ENCODE results near the gene NUBPL. TPM values are rescaled to one million over a fixed set of nuclear protein-coding genes. Genes with fewer than 3 reads are reported as not detected.

NUBPL gene
- total RNA-seq, 5 donors from 2014 or later (not counting 1 experiment from before 2014, with no cell fraction given): 6.8 to 11.0 (median 10.2) TPM

GRCh38 chr14:31541702-31542101 is 19.5 kb upstream of the NUBPL start:
- Mint-ChIP-seq H3K4me3 (no peak overlapping the region), H3K4me1 (no peaks in the 10 kb centered on the region), H3K36me3 (no peaks in the 10 kb centered on the region), H3K9me3 (no peaks in the 10 kb centered on the region), H3K27me3 (peaks cover 14 to 33% of the 10 kb centered on the region in 2 donors), H3K27ac (no peak overlapping the region)
- DNase-seq (no peak), ATAC-seq (replicated peaks in 1 of 4) (no peak)
- Histone ChIP-seq H3K27me3 (replicated peaks in 1 of 2; ENCODE audit: control insufficient read depth in 2 of 2, extremely low read depth in 1 of 2, insufficient read depth in 2 of 2, low read length in 1 of 2) (peaks cover 0 to 4% of the 10 kb centered on the region in 2 experiments), H3K4me1 (ENCODE audit: control insufficient read depth in 1 of 2, extremely low read depth in 1 of 2, insufficient read depth in 2 of 2, low read length in 2 of 2) (no peaks in the 10 kb centered on the region), H3K36me3 (ENCODE audit: control insufficient read depth in 2 of 2, extremely low read depth in 1 of 2, insufficient read depth in 1 of 2, low read length in 1 of 2) (no peaks in the 10 kb centered on the region), H3K9me3 (no peaks in the 10 kb centered on the region), H3K4me3 (ENCODE audit: control insufficient read depth in 1 of 2, extremely low read depth in 1 of 2, low read length in 1 of 2) (no peak overlapping the region), H3K27ac (ENCODE audit: low read length) (no peak overlapping the region)
- ChIA-PET POLR2A (no interaction called here), CTCF (no interaction called here)
- WGBS (ENCODE audit: insufficient coverage): no CpG with 5 or more reads among the region's 1 CpG

GRCh38 chr14:31543969-31544799 is 17.0 kb upstream of the NUBPL start:
- Mint-ChIP-seq H3K4me3 (no peak overlapping the region), H3K27me3 (peaks cover 19 to 25% of the 10 kb centered on the region in 2 donors), H3K36me3 (no peaks in the 10 kb centered on the region), H3K4me1 (no peaks in the 10 kb centered on the region), H3K9me3 (no peaks in the 10 kb centered on the region), H3K27ac (no peak overlapping the region)
- no peaks in the 10 kb centered on the region for H3K36me3 ChIP-seq (ENCODE audit: control insufficient read depth in 2 of 2, extremely low read depth in 1 of 2, insufficient read depth in 1 of 2, low read length in 1 of 2)
- H3K27ac ChIP-seq (ENCODE audit: low read length): no peak overlapping the region
- H3K4me1 ChIP-seq (ENCODE audit: control insufficient read depth in 1 of 2, extremely low read depth in 1 of 2, insufficient read depth in 2 of 2, low read length in 2 of 2): no peaks in the 10 kb centered on the region
- no peaks in the 10 kb centered on the region for H3K9me3 ChIP-seq
- peaks cover 0 to 4% of the 10 kb centered on the region in 2 experiments for H3K27me3 ChIP-seq (replicated peaks in 1 of 2; ENCODE audit: control insufficient read depth in 2 of 2, extremely low read depth in 1 of 2, insufficient read depth in 2 of 2, low read length in 1 of 2)
- 64% methylated on average over 2 of the region's 5 CpGs for WGBS (ENCODE audit: insufficient coverage)
- ChIA-PET POLR2A (no interaction called here), CTCF (interaction anchor here (0.9 to 1.2 kb wide), 2 partner anchors 18 kb away, joined by 3 read pairs; no protein-coding TSS in a partner anchor)
- peak in 1 of 35 experiments; percentile 17 for DNase-seq
- H3K4me3 ChIP-seq (ENCODE audit: control insufficient read depth in 1 of 2, extremely low read depth in 1 of 2, low read length in 1 of 2): no peak overlapping the region
- ATAC-seq (replicated peaks in 1 of 4): no peak

GRCh38 chr14:31544816-31545215 is 16.4 kb upstream of the NUBPL start:
- Histone ChIP-seq H3K27ac (ENCODE audit: low read length) (no peak overlapping the region), H3K27me3 (replicated peaks in 1 of 2; ENCODE audit: control insufficient read depth in 2 of 2, extremely low read depth in 1 of 2, insufficient read depth in 2 of 2, low read length in 1 of 2) (peaks cover 0 to 7% of the 10 kb centered on the region in 2 experiments), H3K4me1 (ENCODE audit: control insufficient read depth in 1 of 2, extremely low read depth in 1 of 2, insufficient read depth in 2 of 2, low read length in 2 of 2) (no peaks in the 10 kb centered on the region), H3K9me3 (no peaks in the 10 kb centered on the region), H3K4me3 (ENCODE audit: control insufficient read depth in 1 of 2, extremely low read depth in 1 of 2, low read length in 1 of 2) (no peak overlapping the region), H3K36me3 (ENCODE audit: control insufficient read depth in 2 of 2, extremely low read depth in 1 of 2, insufficient read depth in 1 of 2, low read length in 1 of 2) (no peaks in the 10 kb centered on the region)
- Mint-ChIP-seq H3K27ac (no peak overlapping the region), H3K4me3 (no peak overlapping the region), H3K36me3 (no peaks in the 10 kb centered on the region), H3K9me3 (no peaks in the 10 kb centered on the region), H3K27me3 (peaks cover 24 to 31% of the 10 kb centered on the region in 2 donors), H3K4me1 (no peaks in the 10 kb centered on the region)
- ChIA-PET POLR2A (no interaction called here), CTCF (interaction anchor here in 1 of 2 donors (1.2 kb wide), 1 partner anchor 18 kb away, joined by 3 read pairs; no protein-coding TSS in a partner anchor)
- ATAC-seq (replicated peaks in 1 of 4) (no peak), DNase-seq (no peak)
- no CpG with 5 or more reads among the region's 3 CpGs for WGBS (ENCODE audit: insufficient coverage)

GRCh38 chr14:31545328-31545727 is 15.9 kb upstream of the NUBPL start:
- Mint-ChIP-seq H3K4me1 (no peaks in the 10 kb centered on the region), H3K36me3 (no peaks in the 10 kb centered on the region), H3K4me3 (no peak overlapping the region), H3K27ac (no peak overlapping the region), H3K9me3 (no peaks in the 10 kb centered on the region), H3K27me3 (peaks cover 29 to 36% of the 10 kb centered on the region in 2 donors)
- H3K36me3 ChIP-seq (ENCODE audit: control insufficient read depth in 2 of 2, extremely low read depth in 1 of 2, insufficient read depth in 1 of 2, low read length in 1 of 2): no peaks in the 10 kb centered on the region
- no peak overlapping the region for H3K4me3 ChIP-seq (ENCODE audit: control insufficient read depth in 1 of 2, extremely low read depth in 1 of 2, low read length in 1 of 2)
- POLR2A ChIA-PET: no interaction called here
- CTCF ChIA-PET: interaction anchor here in 1 of 2 donors (1.2 kb wide), 1 partner anchor 17 kb away, joined by 3 read pairs; no protein-coding TSS in a partner anchor
- no peak for DNase-seq
- no peak for ATAC-seq (replicated peaks in 1 of 4)
- peaks cover 0 to 8% of the 10 kb centered on the region in 2 experiments for H3K27me3 ChIP-seq (replicated peaks in 1 of 2; ENCODE audit: control insufficient read depth in 2 of 2, extremely low read depth in 1 of 2, insufficient read depth in 2 of 2, low read length in 1 of 2)
- H3K9me3 ChIP-seq: no peaks in the 10 kb centered on the region
- no peak overlapping the region for H3K27ac ChIP-seq (ENCODE audit: low read length)
- H3K4me1 ChIP-seq (ENCODE audit: control insufficient read depth in 1 of 2, extremely low read depth in 1 of 2, insufficient read depth in 2 of 2, low read length in 2 of 2): no peaks in the 10 kb centered on the region
- no CpG with 5 or more reads among the region's 3 CpGs for WGBS (ENCODE audit: insufficient coverage)

GRCh38 chr14:31549817-31550216 is 11.4 kb upstream of the NUBPL start:
- Histone ChIP-seq H3K4me3 (ENCODE audit: control insufficient read depth in 1 of 2, extremely low read depth in 1 of 2, low read length in 1 of 2) (no peak overlapping the region), H3K4me1 (ENCODE audit: control insufficient read depth in 1 of 2, extremely low read depth in 1 of 2, insufficient read depth in 2 of 2, low read length in 2 of 2) (no peaks in the 10 kb centered on the region), H3K27me3 (replicated peaks in 1 of 2; ENCODE audit: control insufficient read depth in 2 of 2, extremely low read depth in 1 of 2, insufficient read depth in 2 of 2, low read length in 1 of 2) (peaks cover 0 to 10% of the 10 kb centered on the region in 2 experiments), H3K36me3 (ENCODE audit: control insufficient read depth in 2 of 2, extremely low read depth in 1 of 2, insufficient read depth in 1 of 2, low read length in 1 of 2) (no peaks in the 10 kb centered on the region), H3K9me3 (no peaks in the 10 kb centered on the region), H3K27ac (ENCODE audit: low read length) (no peak overlapping the region)
- no peak overlapping the region for H3K4me3 Mint-ChIP-seq
- no peaks in the 10 kb centered on the region for H3K9me3 Mint-ChIP-seq
- ChIA-PET POLR2A (no interaction called here), CTCF (no interaction called here)
- ATAC-seq (replicated peaks in 1 of 4): no peak
- H3K36me3 Mint-ChIP-seq: no peaks in the 10 kb centered on the region
- no peaks in the 10 kb centered on the region for H3K4me1 Mint-ChIP-seq
- H3K27me3 Mint-ChIP-seq: peaks cover 24 to 48% of the 10 kb centered on the region in 2 donors
- H3K27ac Mint-ChIP-seq: no peak overlapping the region
- WGBS (ENCODE audit: insufficient coverage): 85% methylated on average over 2 of the region's 2 CpGs
- DNase-seq: no peak

GRCh38 chr14:31550589-31550988 is 10.6 kb upstream of the NUBPL start:
- CTCF ChIA-PET: no interaction called here
- Histone ChIP-seq H3K27me3 (replicated peaks in 1 of 2; ENCODE audit: control insufficient read depth in 2 of 2, extremely low read depth in 1 of 2, insufficient read depth in 2 of 2, low read length in 1 of 2) (peaks cover 1 to 10% of the 10 kb centered on the region in 2 experiments), H3K4me3 (ENCODE audit: control insufficient read depth in 1 of 2, extremely low read depth in 1 of 2, low read length in 1 of 2) (no peak overlapping the region), H3K4me1 (ENCODE audit: control insufficient read depth in 1 of 2, extremely low read depth in 1 of 2, insufficient read depth in 2 of 2, low read length in 2 of 2) (no peaks in the 10 kb centered on the region), H3K36me3 (ENCODE audit: control insufficient read depth in 2 of 2, extremely low read depth in 1 of 2, insufficient read depth in 1 of 2, low read length in 1 of 2) (no peaks in the 10 kb centered on the region), H3K9me3 (no peaks in the 10 kb centered on the region), H3K27ac (ENCODE audit: low read length) (no peak overlapping the region)
- POLR2A ChIA-PET: no interaction called here
- DNase-seq (no peak), ATAC-seq (replicated peaks in 1 of 4) (no peak)
- no peak overlapping the region for H3K4me3 Mint-ChIP-seq
- peaks cover 24 to 52% of the 10 kb centered on the region in 2 donors for H3K27me3 Mint-ChIP-seq
- H3K4me1 Mint-ChIP-seq: no peaks in the 10 kb centered on the region
- H3K9me3 Mint-ChIP-seq: no peaks in the 10 kb centered on the region
- WGBS (ENCODE audit: insufficient coverage): no CpG with 5 or more reads among the region's 2 CpGs
- no peaks in the 10 kb centered on the region for H3K36me3 Mint-ChIP-seq
- H3K27ac Mint-ChIP-seq: no peak overlapping the region
